GM23338 (cell line): ENCODE data around the gene AP2A1. TPM values are rescaled to one million over a fixed set of nuclear protein-coding genes. Genes with fewer than 3 reads are reported as not detected.

ENCODE experiments used
- ATAC-seq: fragments of 200-7000 bp; cut with Tn5 transposase; 3 replicates; pipeline ENCODE4 v1.9.1; 2020
- DNase-seq: peaks from one replicate; pipeline ENCODE4 v3.0.0-alpha.2; 2015; ENCODE audit warnings: low spot score
- H2AFZ ChIP-seq: fragments of 200-600 bp; sonication (generic); 2 replicates; pipeline ENCODE4 v1.8.0; 2016; ENCODE audit warnings: antibody characterized with exemption, mild to moderate bottlenecking, moderate library complexity
- H3F3A ChIP-seq: fragments of 200-600 bp; sonication (generic); replicated peaks from 2 replicates; pipeline ENCODE4 v1.8.0; 2017; ENCODE audit warnings: antibody characterized with exemption, mixed run types, low read depth
- H3K27ac ChIP-seq: fragments of 200-600 bp; sonication (generic); 2 replicates; pipeline ENCODE4 v1.6.1; 2016; ENCODE audit warnings: low read depth
- H3K27me3 ChIP-seq: fragments of 200-600 bp; sonication (generic); 2 replicates; pipeline ENCODE4 v1.8.0; 2016; ENCODE audit warnings: mild to moderate bottlenecking, mixed run types, moderate library complexity; ENCODE audit not compliant: insufficient read depth
- H3K36me3 ChIP-seq: fragments of 200-600 bp; sonication (generic); 2 replicates; pipeline ENCODE4 v1.8.0; 2016; ENCODE audit warnings: mild to moderate bottlenecking; ENCODE audit not compliant: insufficient read depth
- H3K4me1 ChIP-seq: fragments of 200-600 bp; sonication (generic); 2 replicates; pipeline ENCODE4 v1.8.0; 2016; ENCODE audit warnings: mild to moderate bottlenecking, moderate library complexity; ENCODE audit not compliant: insufficient read depth
- H3K4me2 ChIP-seq: fragments of 200-600 bp; sonication (generic); 2 replicates; pipeline ENCODE4 v1.7.1; 2017; ENCODE audit warnings: mixed run types
- H3K4me3 ChIP-seq: fragments of 200-600 bp; sonication (generic); 2 replicates; pipeline ENCODE4 v1.6.1; 2016; ENCODE audit warnings: mixed run types
- H3K79me2 ChIP-seq: fragments of 200-600 bp; sonication (generic); replicated peaks from 2 replicates; pipeline ENCODE4 v1.8.0; 2017; ENCODE audit warnings: mild to moderate bottlenecking; ENCODE audit not compliant: insufficient read depth
- H3K9me2 ChIP-seq: fragments of 200-600 bp; sonication (generic); 2 replicates; pipeline ENCODE4 v1.8.0; 2017; ENCODE audit not compliant: insufficient read depth
- H4K20me1 ChIP-seq: fragments of 200-600 bp; sonication (generic); replicated peaks from 2 replicates; pipeline ENCODE4 v1.8.0; 2017; ENCODE audit warnings: mild to moderate bottlenecking; ENCODE audit not compliant: insufficient read depth
- H3K27ac Mint-ChIP-seq: 2 replicates; pipeline ENCODE4 v1.8.0; 2020; ENCODE audit warnings: inconsistent platforms, mild to moderate bottlenecking, moderate library complexity, mixed read lengths
- H3K27me3 Mint-ChIP-seq: 3 replicates; pipeline ENCODE4 v1.8.0; 2022; ENCODE audit warnings: low read depth, mild to moderate bottlenecking, moderate library complexity, mixed read lengths, inconsistent platforms; ENCODE audit not compliant: insufficient read depth, poor library complexity
- H3K36me3 Mint-ChIP-seq: 3 replicates; pipeline ENCODE4 v1.8.0; 2021; ENCODE audit warnings: low read depth, mild to moderate bottlenecking, inconsistent platforms, moderate library complexity, mixed read lengths
- H3K4me1 Mint-ChIP-seq: 3 replicates; pipeline ENCODE4 v1.8.0; 2020; ENCODE audit warnings: mild to moderate bottlenecking, inconsistent platforms, mixed read lengths
- H3K4me3 Mint-ChIP-seq: 3 replicates; pipeline ENCODE4 v1.8.0; 2021; ENCODE audit warnings: moderate library complexity, mild to moderate bottlenecking, inconsistent platforms, mixed read lengths
- H3K9me3 Mint-ChIP-seq: 3 replicates; pipeline ENCODE4 v1.8.0; 2020; ENCODE audit warnings: moderate library complexity, mild to moderate bottlenecking, inconsistent platforms, mixed read lengths
- CREB1 ChIP-seq: fragments of 250-450 bp; sonication (Bioruptor Pico); IDR thresholded peaks from 2 replicates; pipeline ENCODE4 v1.5.0; 2020; ENCODE audit warnings: low read depth, mild to moderate bottlenecking, moderate library complexity
- EZH2 ChIP-seq: fragments of 200-600 bp; sonication (generic); IDR thresholded peaks from one replicate; pipeline ENCODE4 v1.8.0; 2017; ENCODE audit warnings: antibody characterized with exemption, mild to moderate bottlenecking, low read depth; ENCODE audit not compliant: unreplicated experiment
- EZH2phosphoT487 ChIP-seq: fragments of 200-600 bp; sonication (generic); IDR thresholded peaks from one replicate; pipeline ENCODE4 v1.8.1; 2018; ENCODE audit warnings: antibody characterized with exemption; ENCODE audit not compliant: unreplicated experiment
- JUNB ChIP-seq: IDR thresholded peaks from one replicate; pipeline ENCODE4 v1.6.1; 2016; ENCODE audit warnings: antibody characterized with exemption; ENCODE audit not compliant: unreplicated experiment
- NANOG ChIP-seq: IDR thresholded peaks from 2 replicates; pipeline ENCODE4 v1.6.1; 2016; ENCODE audit warnings: antibody characterized with exemption, borderline replicate concordance
- POLR2AphosphoS5 ChIP-seq: IDR thresholded peaks from 2 replicates; pipeline ENCODE4 v1.6.1; 2016; ENCODE audit warnings: antibody characterized with exemption, low read depth
- STAT1 ChIP-seq: IDR thresholded peaks from one replicate; pipeline ENCODE4 v1.6.1; 2016; ENCODE audit warnings: antibody characterized with exemption; ENCODE audit not compliant: unreplicated experiment
- ZNF114 ChIP-seq: fragments of 250-450 bp; sonication (Bioruptor Pico); IDR thresholded peaks from 2 replicates; pipeline ENCODE4 v1.5.0; 2020; ENCODE audit warnings: mild to moderate bottlenecking, moderate library complexity
- ZNF331 ChIP-seq: fragments of 250-450 bp; sonication (Bioruptor Pico); IDR thresholded peaks from 2 replicates; pipeline ENCODE4 v1.5.0; 2020; ENCODE audit warnings: low read depth, mild to moderate bottlenecking, moderate library complexity
- polyA plus RNA-seq: library from polyadenylated mRNA; unstranded; fragments of >200 nt; fragmentation: Nextera tagmentation; extraction: Ambion mirVana; gene quantifications from 2 replicates; pipeline ENCODE4 v1.2.1, GENCODE V29; 2016
- total RNA-seq: library from RNA; depleted of rRNA; stranded (reverse); fragments of >200 nt; shearing (Covaris generic); gene quantifications from 2 replicates; pipeline ENCODE4 v1.2.3, GENCODE V29; 2014
- TF ChIP-seq, protein P1 (sequence below): IDR thresholded peaks from 2 replicates; pipeline ENCODE4 v1.6.1; 2016; ENCODE audit warnings: antibody characterized with exemption
- TF ChIP-seq, protein P2 (sequence below), 2 experiments: fragments of 200-600 bp in 1 of 2; sonication (generic) in 1 of 2; conservative IDR thresholded peaks; 2 replicates each; pipeline versions ENCODE4 v1.5.1 to v1.6.1; 2016 to 2017; ENCODE audit warnings: antibody characterized with exemption in 2 of 2, low read depth in 2 of 2, mild to moderate bottlenecking in 2 of 2, moderate library complexity in 1 of 2
- TF ChIP-seq, protein P3 (sequence below): fragments of 250-450 bp; sonication (Bioruptor Pico); IDR thresholded peaks from 2 replicates; pipeline ENCODE4 v1.5.0; 2020; ENCODE audit warnings: mild to moderate bottlenecking, moderate library complexity
- TF ChIP-seq, protein P4 (sequence below): IDR thresholded peaks from one replicate; pipeline ENCODE4 v1.6.1; 2018; ENCODE audit warnings: antibody characterized with exemption; ENCODE audit not compliant: unreplicated experiment

The AP2A1 gene
- total and polyA plus RNA-seq, 2 experiments from 2014 or later: 34.1 to 129 TPM

DNA sequence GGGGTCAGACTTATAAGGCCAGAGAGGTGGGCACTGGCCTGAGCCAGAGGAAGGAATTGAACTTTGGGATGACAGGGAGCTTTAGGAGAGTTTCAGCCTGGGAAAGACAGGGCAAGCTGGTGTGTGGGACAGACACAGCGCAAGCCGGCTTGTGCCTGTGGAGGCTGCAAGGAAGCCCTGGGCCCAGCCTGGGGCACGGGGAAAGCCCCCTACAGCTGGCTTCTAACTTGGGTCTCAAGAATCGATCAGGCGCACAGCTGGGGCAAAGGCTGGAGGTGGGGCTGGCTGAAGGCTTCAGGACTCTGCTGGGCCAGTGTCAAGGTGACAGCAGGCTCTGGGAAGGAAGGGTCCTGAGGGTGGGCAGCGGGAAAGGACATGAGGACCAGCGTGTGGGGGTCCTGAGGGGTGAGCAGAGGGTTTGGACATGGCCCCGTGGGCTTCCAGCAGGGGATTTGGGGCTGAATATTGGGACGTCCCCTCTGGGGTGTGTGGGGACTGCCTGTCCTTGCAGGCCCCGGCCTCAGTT lies 87.1 kb downstream of the AP2A1 start:
- Histone ChIP-seq H3K27me3 (no peaks in the 10 kb centered on the region), H3K4me3 (no peak overlapping the region), H3K9me2 (no peaks in the 10 kb centered on the region), H3K79me2 (peaks cover 32% of the 10 kb centered on the region), H3K4me2 (0 out of 2 replicates have a peak overlapping the region, but pooled peaks have one; percentile 95), H3F3A (peaks cover 47% of the 10 kb centered on the region), H3K36me3 (no peaks in the 10 kb centered on the region; the same call in 1 of the 2 replicates), H2AFZ (no peak overlapping the region), H3K27ac (no peak overlapping the region), H4K20me1 (peaks cover 28% of the 10 kb centered on the region), H3K4me1 (peaks cover 21% of the 10 kb centered on the region)
- no peak for ATAC-seq
- Mint-ChIP-seq H3K4me1 (peaks cover 24% of the 10 kb centered on the region), H3K27ac (no peak overlapping the region), H3K4me3 (peak overlapping the region; percentile 38; the same call in 1 of the 3 replicates), H3K36me3 (peaks cover 66% of the 10 kb centered on the region), H3K27me3 (peaks cover 54% of the 10 kb centered on the region), H3K9me3 (peaks cover 11% of the 10 kb centered on the region)
- no peak for DNase-seq
- TF ChIP-seq STAT1 (no peak), ZNF331 (CRISPR knock-in tag) (no peak), CREB1 (CRISPR knock-in tag) (no peak), EZH2 (no peak), POLR2AphosphoS5 (no peak), EZH2phosphoT487 (no peak), ZNF114 (no peak), JUNB (no peak), NANOG (no peak)
- TF ChIP-seq, protein P1, sequence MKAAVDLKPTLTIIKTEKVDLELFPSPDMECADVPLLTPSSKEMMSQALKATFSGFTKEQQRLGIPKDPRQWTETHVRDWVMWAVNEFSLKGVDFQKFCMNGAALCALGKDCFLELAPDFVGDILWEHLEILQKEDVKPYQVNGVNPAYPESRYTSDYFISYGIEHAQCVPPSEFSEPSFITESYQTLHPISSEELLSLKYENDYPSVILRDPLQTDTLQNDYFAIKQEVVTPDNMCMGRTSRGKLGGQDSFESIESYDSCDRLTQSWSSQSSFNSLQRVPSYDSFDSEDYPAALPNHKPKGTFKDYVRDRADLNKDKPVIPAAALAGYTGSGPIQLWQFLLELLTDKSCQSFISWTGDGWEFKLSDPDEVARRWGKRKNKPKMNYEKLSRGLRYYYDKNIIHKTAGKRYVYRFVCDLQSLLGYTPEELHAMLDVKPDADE: no peak
- TF ChIP-seq, protein P2, sequence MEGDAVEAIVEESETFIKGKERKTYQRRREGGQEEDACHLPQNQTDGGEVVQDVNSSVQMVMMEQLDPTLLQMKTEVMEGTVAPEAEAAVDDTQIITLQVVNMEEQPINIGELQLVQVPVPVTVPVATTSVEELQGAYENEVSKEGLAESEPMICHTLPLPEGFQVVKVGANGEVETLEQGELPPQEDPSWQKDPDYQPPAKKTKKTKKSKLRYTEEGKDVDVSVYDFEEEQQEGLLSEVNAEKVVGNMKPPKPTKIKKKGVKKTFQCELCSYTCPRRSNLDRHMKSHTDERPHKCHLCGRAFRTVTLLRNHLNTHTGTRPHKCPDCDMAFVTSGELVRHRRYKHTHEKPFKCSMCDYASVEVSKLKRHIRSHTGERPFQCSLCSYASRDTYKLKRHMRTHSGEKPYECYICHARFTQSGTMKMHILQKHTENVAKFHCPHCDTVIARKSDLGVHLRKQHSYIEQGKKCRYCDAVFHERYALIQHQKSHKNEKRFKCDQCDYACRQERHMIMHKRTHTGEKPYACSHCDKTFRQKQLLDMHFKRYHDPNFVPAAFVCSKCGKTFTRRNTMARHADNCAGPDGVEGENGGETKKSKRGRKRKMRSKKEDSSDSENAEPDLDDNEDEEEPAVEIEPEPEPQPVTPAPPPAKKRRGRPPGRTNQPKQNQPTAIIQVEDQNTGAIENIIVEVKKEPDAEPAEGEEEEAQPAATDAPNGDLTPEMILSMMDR (conservative IDR thresholded peaks at IDR 0.05; ENCODE audit: low read depth in 2 of 2): no peak
- TF ChIP-seq, protein P3, sequence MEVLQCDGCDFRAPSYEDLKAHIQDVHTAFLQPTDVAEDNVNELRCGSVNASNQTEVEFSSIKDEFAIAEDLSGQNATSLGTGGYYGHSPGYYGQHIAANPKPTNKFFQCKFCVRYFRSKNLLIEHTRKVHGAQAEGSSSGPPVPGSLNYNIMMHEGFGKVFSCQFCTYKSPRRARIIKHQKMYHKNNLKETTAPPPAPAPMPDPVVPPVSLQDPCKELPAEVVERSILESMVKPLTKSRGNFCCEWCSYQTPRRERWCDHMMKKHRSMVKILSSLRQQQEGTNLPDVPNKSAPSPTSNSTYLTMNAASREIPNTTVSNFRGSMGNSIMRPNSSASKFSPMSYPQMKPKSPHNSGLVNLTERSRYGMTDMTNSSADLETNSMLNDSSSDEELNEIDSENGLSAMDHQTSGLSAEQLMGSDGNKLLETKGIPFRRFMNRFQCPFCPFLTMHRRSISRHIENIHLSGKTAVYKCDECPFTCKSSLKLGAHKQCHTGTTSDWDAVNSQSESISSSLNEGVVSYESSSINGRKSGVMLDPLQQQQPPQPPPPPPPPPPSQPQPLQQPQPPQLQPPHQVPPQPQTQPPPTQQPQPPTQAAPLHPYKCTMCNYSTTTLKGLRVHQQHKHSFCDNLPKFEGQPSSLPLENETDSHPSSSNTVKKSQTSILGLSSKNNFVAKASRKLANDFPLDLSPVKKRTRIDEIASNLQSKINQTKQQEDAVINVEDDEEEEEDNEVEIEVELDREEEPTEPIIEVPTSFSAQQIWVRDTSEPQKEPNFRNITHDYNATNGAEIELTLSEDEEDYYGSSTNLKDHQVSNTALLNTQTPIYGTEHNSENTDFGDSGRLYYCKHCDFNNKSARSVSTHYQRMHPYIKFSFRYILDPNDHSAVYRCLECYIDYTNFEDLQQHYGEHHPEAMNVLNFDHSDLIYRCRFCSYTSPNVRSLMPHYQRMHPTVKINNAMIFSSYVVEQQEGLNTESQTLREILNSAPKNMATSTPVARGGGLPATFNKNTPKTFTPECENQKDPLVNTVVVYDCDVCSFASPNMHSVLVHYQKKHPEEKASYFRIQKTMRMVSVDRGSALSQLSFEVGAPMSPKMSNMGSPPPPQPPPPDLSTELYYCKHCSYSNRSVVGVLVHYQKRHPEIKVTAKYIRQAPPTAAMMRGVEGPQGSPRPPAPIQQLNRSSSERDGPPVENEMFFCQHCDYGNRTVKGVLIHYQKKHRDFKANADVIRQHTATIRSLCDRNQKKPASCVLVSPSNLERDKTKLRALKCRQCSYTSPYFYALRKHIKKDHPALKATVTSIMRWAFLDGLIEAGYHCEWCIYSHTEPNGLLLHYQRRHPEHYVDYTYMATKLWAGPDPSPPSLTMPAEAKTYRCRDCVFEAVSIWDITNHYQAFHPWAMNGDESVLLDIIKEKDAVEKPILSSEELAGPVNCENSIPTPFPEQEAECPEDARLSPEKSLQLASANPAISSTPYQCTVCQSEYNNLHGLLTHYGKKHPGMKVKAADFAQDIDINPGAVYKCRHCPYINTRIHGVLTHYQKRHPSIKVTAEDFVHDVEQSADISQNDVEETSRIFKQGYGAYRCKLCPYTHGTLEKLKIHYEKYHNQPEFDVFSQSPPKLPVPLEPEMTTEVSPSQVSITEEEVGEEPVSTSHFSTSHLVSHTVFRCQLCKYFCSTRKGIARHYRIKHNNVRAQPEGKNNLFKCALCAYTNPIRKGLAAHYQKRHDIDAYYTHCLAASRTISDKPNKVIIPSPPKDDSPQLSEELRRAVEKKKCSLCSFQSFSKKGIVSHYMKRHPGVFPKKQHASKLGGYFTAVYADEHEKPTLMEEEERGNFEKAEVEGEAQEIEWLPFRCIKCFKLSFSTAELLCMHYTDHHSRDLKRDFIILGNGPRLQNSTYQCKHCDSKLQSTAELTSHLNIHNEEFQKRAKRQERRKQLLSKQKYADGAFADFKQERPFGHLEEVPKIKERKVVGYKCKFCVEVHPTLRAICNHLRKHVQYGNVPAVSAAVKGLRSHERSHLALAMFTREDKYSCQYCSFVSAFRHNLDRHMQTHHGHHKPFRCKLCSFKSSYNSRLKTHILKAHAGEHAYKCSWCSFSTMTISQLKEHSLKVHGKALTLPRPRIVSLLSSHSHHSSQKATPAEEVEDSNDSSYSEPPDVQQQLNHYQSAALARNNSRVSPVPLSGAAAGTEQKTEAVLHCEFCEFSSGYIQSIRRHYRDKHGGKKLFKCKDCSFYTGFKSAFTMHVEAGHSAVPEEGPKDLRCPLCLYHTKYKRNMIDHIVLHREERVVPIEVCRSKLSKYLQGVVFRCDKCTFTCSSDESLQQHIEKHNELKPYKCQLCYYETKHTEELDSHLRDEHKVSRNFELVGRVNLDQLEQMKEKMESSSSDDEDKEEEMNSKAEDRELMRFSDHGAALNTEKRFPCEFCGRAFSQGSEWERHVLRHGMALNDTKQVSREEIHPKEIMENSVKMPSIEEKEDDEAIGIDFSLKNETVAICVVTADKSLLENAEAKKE: no peak
- TF ChIP-seq, protein P4, sequence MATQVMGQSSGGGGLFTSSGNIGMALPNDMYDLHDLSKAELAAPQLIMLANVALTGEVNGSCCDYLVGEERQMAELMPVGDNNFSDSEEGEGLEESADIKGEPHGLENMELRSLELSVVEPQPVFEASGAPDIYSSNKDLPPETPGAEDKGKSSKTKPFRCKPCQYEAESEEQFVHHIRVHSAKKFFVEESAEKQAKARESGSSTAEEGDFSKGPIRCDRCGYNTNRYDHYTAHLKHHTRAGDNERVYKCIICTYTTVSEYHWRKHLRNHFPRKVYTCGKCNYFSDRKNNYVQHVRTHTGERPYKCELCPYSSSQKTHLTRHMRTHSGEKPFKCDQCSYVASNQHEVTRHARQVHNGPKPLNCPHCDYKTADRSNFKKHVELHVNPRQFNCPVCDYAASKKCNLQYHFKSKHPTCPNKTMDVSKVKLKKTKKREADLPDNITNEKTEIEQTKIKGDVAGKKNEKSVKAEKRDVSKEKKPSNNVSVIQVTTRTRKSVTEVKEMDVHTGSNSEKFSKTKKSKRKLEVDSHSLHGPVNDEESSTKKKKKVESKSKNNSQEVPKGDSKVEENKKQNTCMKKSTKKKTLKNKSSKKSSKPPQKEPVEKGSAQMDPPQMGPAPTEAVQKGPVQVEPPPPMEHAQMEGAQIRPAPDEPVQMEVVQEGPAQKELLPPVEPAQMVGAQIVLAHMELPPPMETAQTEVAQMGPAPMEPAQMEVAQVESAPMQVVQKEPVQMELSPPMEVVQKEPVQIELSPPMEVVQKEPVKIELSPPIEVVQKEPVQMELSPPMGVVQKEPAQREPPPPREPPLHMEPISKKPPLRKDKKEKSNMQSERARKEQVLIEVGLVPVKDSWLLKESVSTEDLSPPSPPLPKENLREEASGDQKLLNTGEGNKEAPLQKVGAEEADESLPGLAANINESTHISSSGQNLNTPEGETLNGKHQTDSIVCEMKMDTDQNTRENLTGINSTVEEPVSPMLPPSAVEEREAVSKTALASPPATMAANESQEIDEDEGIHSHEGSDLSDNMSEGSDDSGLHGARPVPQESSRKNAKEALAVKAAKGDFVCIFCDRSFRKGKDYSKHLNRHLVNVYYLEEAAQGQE: no peak
